H1 (cell line): ENCODE measurements around the gene AOAH. TPM values are rescaled to one million over a fixed set of nuclear protein-coding genes. Genes with fewer than 3 reads are reported as not detected.

Source experiments
- CTCF ChIA-PET: fragments of 300-600 bp; sonication (Branson Sonifier 250); formaldehyde crosslinking; loops from one replicate; lab custom pipeline; 2021; ENCODE audit not compliant: partially characterized antibody; lab: Charles Lee
- POLR2A ChIA-PET: fragments of 300-600 bp; sonication (Branson Sonifier 250); formaldehyde crosslinking; loops from one replicate; lab custom pipeline; 2021; ENCODE audit warnings: inconsistent platforms; ENCODE audit not compliant: partially characterized antibody; lab: Charles Lee
- DNase-seq, 2 experiments: peaks; one replicate each; pipeline versions ENCODE4 v3.0.0 to v3.0.0-alpha.2; 2010 to 2022; ENCODE audit warnings: low spot score in 2 of 2, low read depth in 1 of 2, mixed read lengths in 1 of 2
- FAIRE-seq: peaks from 2 replicates; lab custom pipeline; 2011; peaks lifted over from hg19 to GRCh38; lab: Jason Lieb, UNC
- H2AFZ ChIP-seq: 2 replicates; pipeline ENCODE4 v1.8.1; 2012; ENCODE audit warnings: low read length, inconsistent platforms
- H2AK5ac ChIP-seq: 2 replicates; pipeline ENCODE4 v1.6.1; 2013; ENCODE audit warnings: low read depth, low read length
- H2BK120ac ChIP-seq: replicated peaks from 2 replicates; pipeline ENCODE3; 2013; ENCODE audit warnings: low read depth, low read length, inconsistent platforms
- H2BK12ac ChIP-seq: 2 replicates; pipeline ENCODE4 v1.6.1; 2013; ENCODE audit warnings: low read depth, low read length
- H2BK15ac ChIP-seq: 2 replicates; pipeline ENCODE4 v1.6.1; 2013; ENCODE audit warnings: low read length
- H2BK20ac ChIP-seq: 2 replicates; pipeline ENCODE4 v1.6.1; 2013; ENCODE audit warnings: low read length
- H2BK5ac ChIP-seq: 2 replicates; pipeline ENCODE4 v1.6.1; 2013; ENCODE audit warnings: low read depth, low read length
- H3K14ac ChIP-seq: 2 replicates; pipeline ENCODE4 v1.6.1; 2013; ENCODE audit warnings: inconsistent platforms; ENCODE audit not compliant: insufficient read length
- H3K18ac ChIP-seq: 2 replicates; pipeline ENCODE4 v1.6.1; 2013; ENCODE audit warnings: low read length; ENCODE audit errors: extremely low read depth
- H3K23ac ChIP-seq: 2 replicates; pipeline ENCODE4 v1.6.1; 2013; ENCODE audit warnings: inconsistent platforms; ENCODE audit not compliant: insufficient read length
- H3K23me2 ChIP-seq: 2 replicates; pipeline ENCODE4 v1.6.1; 2013; ENCODE audit warnings: low read depth, low read length
- H3K27ac ChIP-seq: 2 replicates; pipeline ENCODE4 v1.6.1; 2011; ENCODE audit warnings: low read depth, low read length, inconsistent platforms
- H3K27me3 ChIP-seq, 4 experiments: replicated peaks in 1 of 4; 1 replicate in 1 of 4; 2 replicates in 3 of 4; pipeline versions ENCODE4 v1.6.1 to v1.8.1; 2011 to 2013; ENCODE audit warnings: low read length in 3 of 4, mild to moderate bottlenecking in 3 of 4, inconsistent platforms in 2 of 4, mixed read lengths in 2 of 4, moderate library complexity in 1 of 4; ENCODE audit not compliant: control insufficient read depth in 3 of 4, insufficient read depth in 3 of 4; ENCODE audit errors: extremely low read depth in 1 of 4
- H3K36me3 ChIP-seq, 4 experiments: 2 replicates each; pipeline versions ENCODE4 v1.6.1 to v1.8.1; 2011 to 2013; ENCODE audit warnings: mild to moderate bottlenecking in 4 of 4, low read length in 3 of 4, moderate library complexity in 2 of 4, control low read depth in 1 of 4, inconsistent platforms in 1 of 4; ENCODE audit not compliant: insufficient read depth in 4 of 4, control insufficient read depth in 2 of 4
- H3K4ac ChIP-seq: replicated peaks from 2 replicates; pipeline ENCODE3; 2013; ENCODE audit warnings: low read length, low read depth, mixed read lengths, inconsistent platforms; ENCODE audit not compliant: insufficient read length
- H3K4me1 ChIP-seq, 4 experiments: replicated peaks in 1 of 4; 1 replicate in 1 of 4; 2 replicates in 3 of 4; pipeline versions ENCODE4 v1.6.1 to v1.8.1; 2011 to 2013; ENCODE audit warnings: low read length in 3 of 4, inconsistent platforms in 2 of 4, mixed read lengths in 1 of 4; ENCODE audit not compliant: insufficient read depth in 4 of 4, control insufficient read depth in 3 of 4
- H3K4me2 ChIP-seq, 2 experiments: 2 replicates each; pipeline versions ENCODE4 v1.6.1 to v1.8.1; 2011 to 2013; ENCODE audit warnings: low read depth in 2 of 2, low read length in 2 of 2, control low read depth in 1 of 2, inconsistent platforms in 1 of 2, mild to moderate bottlenecking in 1 of 2; ENCODE audit not compliant: insufficient read depth in 1 of 2
- H3K4me3 ChIP-seq, 4 experiments: fragments of 200-600, 300-600 bp in 1 of 4; sonication (generic), shearing (Covaris generic), sonication (Bioruptor Twin) in 1 of 4; 2 replicates each; pipeline versions ENCODE4 v1.5.1 to v1.8.1; 2011 to 2016; ENCODE audit warnings: low read length in 4 of 4, low read depth in 3 of 4, control low read depth in 2 of 4, inconsistent platforms in 2 of 4, mild to moderate bottlenecking in 2 of 4, mixed read lengths in 1 of 4, moderate library complexity in 1 of 4; ENCODE audit not compliant: insufficient read depth in 2 of 4; ENCODE audit errors: extremely low read depth in 1 of 4
- H3K56ac ChIP-seq: replicated peaks from 2 replicates; pipeline ENCODE3; 2013; ENCODE audit warnings: low read depth, mild to moderate bottlenecking, mixed read lengths, low read length, inconsistent platforms; ENCODE audit not compliant: insufficient read length
- H3K79me1 ChIP-seq: 2 replicates; pipeline ENCODE4 v1.6.1; 2013; ENCODE audit warnings: low read depth, low read length, control low read depth
- H3K79me2 ChIP-seq, 2 experiments: 2 replicates each; pipeline versions ENCODE4 v1.6.1 to v1.8.1; 2012 to 2013; ENCODE audit warnings: low read length in 2 of 2, mild to moderate bottlenecking in 2 of 2, inconsistent platforms in 1 of 2; ENCODE audit not compliant: insufficient read depth in 2 of 2, control insufficient read depth in 1 of 2
- H3K9ac ChIP-seq, 4 experiments: replicated peaks in 1 of 4; 1 replicate in 1 of 4; 2 replicates in 3 of 4; pipeline versions ENCODE4 v1.6.1 to v1.8.1; 2011 to 2013; ENCODE audit warnings: low read depth in 3 of 4, low read length in 3 of 4, control low read depth in 2 of 4, mild to moderate bottlenecking in 2 of 4, moderate library complexity in 2 of 4, inconsistent platforms in 1 of 4; ENCODE audit errors: extremely low read depth in 1 of 4
- H3K9me3 ChIP-seq, 2 experiments: 2 replicates each; pipeline versions ENCODE4 v1.6.1 to v1.8.1; 2012 to 2013; ENCODE audit warnings: mild to moderate bottlenecking in 2 of 2, moderate library complexity in 2 of 2, control low read depth in 1 of 2, inconsistent platforms in 1 of 2, low read depth in 1 of 2, low read length in 1 of 2, mixed read lengths in 1 of 2; ENCODE audit not compliant: insufficient read depth in 2 of 2
- H4K20me1 ChIP-seq, 2 experiments: replicated peaks in 1 of 2; 2 replicates each; pipeline versions ENCODE3 to v1.8.1; 2011 to 2013; ENCODE audit warnings: inconsistent platforms in 2 of 2, low read length in 2 of 2, mild to moderate bottlenecking in 1 of 2; ENCODE audit not compliant: insufficient read depth in 2 of 2, control insufficient read depth in 1 of 2
- H4K5ac ChIP-seq: 2 replicates; pipeline ENCODE4 v1.6.1; 2013; ENCODE audit warnings: low read length, low read depth, mixed read lengths, inconsistent platforms; ENCODE audit not compliant: insufficient read length
- H4K8ac ChIP-seq: 2 replicates; pipeline ENCODE4 v1.8.0; 2013; ENCODE audit warnings: mild to moderate bottlenecking, moderate library complexity, low read length, inconsistent platforms; ENCODE audit not compliant: insufficient read depth; ENCODE audit errors: extremely low read depth
- H4K91ac ChIP-seq: replicated peaks from 2 replicates; pipeline ENCODE3; 2013; ENCODE audit warnings: low read length, mixed read lengths, inconsistent platforms; ENCODE audit not compliant: insufficient read length
- BACH1 ChIP-seq: IDR thresholded peaks from 2 replicates; pipeline ENCODE4 v1.6.1; 2012; ENCODE audit warnings: low read length, improper control_type of control experiment
- BRCA1 ChIP-seq: IDR thresholded peaks from 2 replicates; pipeline ENCODE4 v1.6.1; 2012; ENCODE audit warnings: low read depth, low read length, improper control_type of control experiment
- GABPA ChIP-seq: IDR thresholded peaks from 2 replicates; pipeline ENCODE4 v1.6.1; 2011; ENCODE audit warnings: mild to moderate bottlenecking, low read length, moderate library complexity, borderline replicate concordance; ENCODE audit not compliant: insufficient read depth
- KDM4A ChIP-seq: IDR thresholded peaks from one replicate; pipeline ENCODE4 v1.7.1; 2012; ENCODE audit warnings: low read depth, mild to moderate bottlenecking, moderate library complexity, low read length, inconsistent platforms; ENCODE audit not compliant: severe bottlenecking
- MAFK ChIP-seq: IDR thresholded peaks from 2 replicates; pipeline ENCODE4 v1.6.1; 2012; ENCODE audit warnings: low read depth, mild to moderate bottlenecking, improper control_type of control experiment, low read length
- POU5F1 ChIP-seq: IDR thresholded peaks from 2 replicates; pipeline ENCODE4 v1.6.1; 2011; ENCODE audit warnings: low read depth, mild to moderate bottlenecking, low read length, moderate library complexity
- RFX5 ChIP-seq: IDR thresholded peaks from 2 replicates; pipeline ENCODE4 v1.6.1; 2011; ENCODE audit warnings: low read depth, low read length, improper control_type of control experiment, borderline replicate concordance
- SRF ChIP-seq: IDR thresholded peaks from 2 replicates; pipeline ENCODE4 v1.6.1; 2011; ENCODE audit warnings: mild to moderate bottlenecking, low read depth, low read length, moderate library complexity
- TAF1 ChIP-seq: IDR thresholded peaks from 2 replicates; pipeline ENCODE4 v1.6.1; 2011; ENCODE audit warnings: mild to moderate bottlenecking, low read depth, low read length
- TAF7 ChIP-seq: optimal IDR thresholded peaks from 2 replicates; pipeline ENCODE3; 2011; ENCODE audit warnings: low read depth, mild to moderate bottlenecking, inconsistent platforms, low read length, moderate library complexity, borderline replicate concordance
- WGBS, 2 experiments: shearing (Covaris generic) in 1 of 2; methylation state at CpG; one replicate each; pipeline versions ENCODE4 v1.1.6 to v1.1.7; 2013 to 2015; ENCODE audit warnings: low lambda C conversion rate in 2 of 2, mixed read lengths in 2 of 2, inconsistent platforms in 1 of 2, low coverage in 1 of 2, missing lambda C conversion rate in 1 of 2; ENCODE audit not compliant: insufficient replicate concordance in 2 of 2, insufficient coverage in 1 of 2, insufficient read length in 1 of 2; ENCODE audit errors: extremely low coverage in 1 of 2, missing lambda C conversion rate in 1 of 2; 5-methylcytosine and 5-hydroxymethylcytosine counted together
- polyA plus RNA-seq, 7 experiments: library from polyadenylated mRNA; depleted of rRNA in 3 of 7; stranded (reverse) in 5 of 7; unstranded in 2 of 7; fragments of >200 nt in 5 of 7; fragments of 200-250 nt in 2 of 7; gene quantifications; 1 replicate in 5 of 7; 2 replicates in 1 of 7; 4 replicates in 1 of 7; pipeline versions ENCODE4 v1.2.1 to v1.2.3, GENCODE V29; 2011 to 2013; ENCODE audit warnings: missing spikeins in 2 of 7, mixed read lengths in 2 of 7
- total RNA-seq: library from RNA; stranded (reverse); fragmentation: NEBNext Ultra II Directional; extraction: Animal tissue kit (Norgen Biotek cat#: 25700); gene quantifications from 2 replicates; pipeline ENCODE4 v1.2.1, GENCODE V29; 2021

AOAH gene
- total and polyA plus RNA-seq, 2 of the 8 experiments (the other 6 are each of a cell fraction or from before 2014, with no cell fraction given), result 0.08 TPM; not detected in 1

- H3K27me3 ChIP-seq, result no peaks in the 10 kb centered on the region
Observed at GRCh38 chr7:36506820-36507219, 217.5 kb downstream of the AOAH start.

More at GRCh38 chr7:36506820-36507219, 217.5 kb downstream of the AOAH start:
- Histone ChIP-seq H2BK5ac (no peak overlapping the region), H4K20me1 (no peaks in the 10 kb centered on the region), H2BK120ac (no peak overlapping the region), H2AFZ (no peak overlapping the region), H3K9me3 (0 out of 4 replicates have a peak, but pooled peaks cover 0 to 4% of the 10 kb centered on the region in 2 experiments), H3K36me3 (no peaks in the 10 kb centered on the region), H2BK12ac (no peak overlapping the region; the same call in 1 of the 2 replicates), H3K27ac (no peak overlapping the region), H3K56ac (no peak overlapping the region), H3K23ac (no peak overlapping the region), H2BK20ac (no peak overlapping the region), H3K4me1 (no peaks in the 10 kb centered on the region), H3K14ac (no peak overlapping the region), H3K79me1 (no peaks in the 10 kb centered on the region), H3K4me3 (no peak overlapping the region), H3K23me2 (no peaks in the 10 kb centered on the region), H2AK5ac (no peak overlapping the region), H3K9ac (no peak overlapping the region), H2BK15ac (no peak overlapping the region), H3K18ac (no peak overlapping the region), H4K5ac (no peak overlapping the region), H4K8ac (no peak overlapping the region), H3K4me2 (no peak overlapping the region), H3K4ac (no peak overlapping the region), H3K79me2 (no peaks in the 10 kb centered on the region), H4K91ac (peak overlapping the region; percentile 3)
- 89% methylated on average over 3 of the region's 3 CpGs; no CpG with 5 or more reads in 1 of the 2 experiments for whole genome bisulfite sequencing, 2 experiments
- DNase-seq, result no peak
- POLR2A ChIA-PET, result no interaction called here
- no peak for FAIRE-seq
- CTCF ChIA-PET, result interaction anchor here (0.6 to 2.5 kb wide), 8 partner anchors 8 to 544 kb away, joined by 3 to 9 read pairs (median 5); no protein-coding TSS in a partner anchor
- TF ChIP-seq GABPA (no peak), TAF7 (no peak), POU5F1 (no peak), SRF (no peak), BRCA1 (no peak), TAF1 (no peak), MAFK (no peak), KDM4A (no peak), RFX5 (no peak), BACH1 (no peak)
